Stimulated activated CD4-positive, alpha-beta T cell treated with anti-CD3 and anti-CD28 coated beads, Interleukin-1b, Interleukin-23, amount 100 ng/mL, for 1 hour (primary cell): ENCODE measurements around the gene PPP4R4.
A peak's percentile ranks its signal among the peaks of the same experiment; 100 is the strongest.

ENCODE experiments used
- DNase-seq, 2 donors: peaks; one replicate each; pipeline ENCODE4 v3.0.0-alpha.2; 2020; ENCODE audit warnings: low read depth in 2 of 2

The PPP4R4 gene, protein sequence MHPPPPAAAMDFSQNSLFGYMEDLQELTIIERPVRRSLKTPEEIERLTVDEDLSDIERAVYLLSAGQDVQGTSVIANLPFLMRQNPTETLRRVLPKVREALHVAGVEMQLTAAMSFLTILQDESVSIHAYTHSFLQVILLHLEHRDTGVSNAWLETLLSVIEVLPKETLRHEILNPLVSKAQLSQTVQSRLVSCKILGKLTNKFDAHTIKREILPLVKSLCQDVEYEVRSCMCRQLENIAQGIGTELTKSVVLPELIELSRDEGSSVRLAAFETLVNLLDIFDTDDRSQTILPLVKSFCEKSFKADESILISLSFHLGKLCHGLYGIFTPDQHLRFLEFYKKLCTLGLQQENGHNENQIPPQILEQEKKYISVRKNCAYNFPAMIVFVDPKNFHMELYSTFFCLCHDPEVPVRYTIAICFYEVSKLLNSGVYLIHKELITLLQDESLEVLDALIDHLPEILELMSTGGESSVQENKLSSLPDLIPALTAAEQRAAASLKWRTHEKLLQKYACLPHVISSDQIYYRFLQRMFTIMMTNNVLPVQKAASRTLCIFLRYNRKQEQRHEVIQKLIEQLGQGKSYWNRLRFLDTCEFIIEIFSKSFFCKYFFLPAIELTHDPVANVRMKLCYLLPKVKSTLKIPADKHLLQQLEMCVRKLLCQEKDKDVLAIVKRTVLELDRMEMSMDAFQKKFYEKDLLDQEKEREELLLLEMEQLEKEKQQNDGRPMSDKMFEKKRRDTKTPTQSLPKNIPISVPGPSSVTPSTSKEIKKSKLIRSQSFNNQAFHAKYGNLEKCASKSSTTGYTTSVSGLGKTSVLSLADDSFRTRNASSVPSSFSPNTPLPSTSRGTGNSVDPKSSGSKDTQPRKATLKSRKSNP

DNA sequence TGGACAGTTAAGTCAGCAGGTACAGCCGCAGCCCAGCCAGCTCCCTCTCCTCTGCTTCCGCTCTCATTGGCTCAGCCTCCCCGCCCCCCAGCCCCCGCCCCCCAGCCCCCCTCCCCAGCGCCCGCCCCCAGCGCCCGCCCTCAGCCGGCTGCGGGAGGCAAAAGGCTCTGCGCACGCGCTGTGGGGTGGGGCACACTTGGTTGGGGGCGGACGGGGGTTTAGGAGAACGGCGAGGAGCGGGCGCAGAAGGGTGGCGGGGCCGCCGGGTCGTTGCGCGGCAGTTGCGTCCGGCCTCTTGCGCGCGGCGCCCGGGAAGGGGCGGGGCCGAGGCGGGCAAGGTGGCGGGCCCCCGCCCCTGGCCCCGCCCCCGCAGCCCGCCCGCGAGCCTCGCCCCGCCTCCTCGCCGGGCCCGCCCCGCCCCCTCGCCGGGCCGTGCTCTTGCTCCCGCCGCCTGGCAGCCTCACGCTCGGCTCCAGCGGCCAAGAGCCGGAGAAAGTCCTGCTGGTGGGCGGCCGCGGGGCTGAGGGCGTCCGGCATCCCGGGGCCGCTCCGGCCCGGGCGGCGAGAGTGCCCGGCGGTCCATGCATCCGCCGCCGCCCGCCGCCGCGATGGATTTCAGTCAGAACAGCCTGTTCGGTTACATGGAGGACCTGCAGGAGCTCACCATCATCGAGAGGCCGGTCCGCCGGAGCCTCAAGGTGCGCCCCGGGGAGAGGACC lies at the start of gene PPP4R4:
PPP4R4 (plus strand) TSS at position 438 of the 719 bp plus-strand sequence; CDS start at position 582, 144 bp downstream.
- DNase-seq: peak; percentile 70 to 76

DNA sequence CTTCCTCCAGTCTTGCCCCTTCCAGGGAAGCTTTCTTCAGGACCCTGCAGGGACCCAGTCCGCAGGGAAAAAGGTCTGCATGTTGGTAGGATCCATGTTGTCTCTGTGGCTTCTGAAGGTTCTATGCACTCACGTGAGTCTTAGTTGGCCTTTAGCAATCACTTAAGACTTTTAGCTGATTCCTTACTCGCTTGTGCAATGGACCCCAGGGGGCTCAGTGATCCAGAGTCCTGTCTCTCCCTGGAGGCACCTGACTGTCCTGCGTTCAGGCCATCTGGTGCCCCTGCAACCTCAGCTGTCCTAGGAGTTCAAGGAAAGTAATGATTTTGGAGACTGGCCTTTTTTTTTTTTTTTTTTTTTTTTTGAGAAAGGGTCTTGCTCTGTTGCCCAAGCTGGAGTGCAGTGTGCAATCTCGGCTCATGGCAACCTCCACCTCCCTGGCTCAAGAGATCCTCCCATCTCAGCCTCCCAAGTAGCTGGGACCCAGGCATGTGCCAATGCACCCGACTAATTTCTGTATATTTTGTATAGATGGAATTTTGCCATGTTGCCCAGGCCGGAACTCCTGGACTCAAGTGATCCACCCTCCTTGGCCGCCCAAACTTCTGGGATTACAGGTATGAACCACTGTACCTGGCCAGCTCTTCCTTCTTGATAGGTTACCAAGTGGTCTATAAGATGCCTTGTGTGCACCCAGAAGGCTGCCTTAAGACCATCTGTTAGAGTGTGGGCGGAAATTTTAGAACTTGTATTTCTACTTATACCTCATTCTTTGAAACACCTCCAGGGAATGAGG lies 49.3 kb upstream of the PPP4R4 start:
- DNase-seq: no peak

DNA sequence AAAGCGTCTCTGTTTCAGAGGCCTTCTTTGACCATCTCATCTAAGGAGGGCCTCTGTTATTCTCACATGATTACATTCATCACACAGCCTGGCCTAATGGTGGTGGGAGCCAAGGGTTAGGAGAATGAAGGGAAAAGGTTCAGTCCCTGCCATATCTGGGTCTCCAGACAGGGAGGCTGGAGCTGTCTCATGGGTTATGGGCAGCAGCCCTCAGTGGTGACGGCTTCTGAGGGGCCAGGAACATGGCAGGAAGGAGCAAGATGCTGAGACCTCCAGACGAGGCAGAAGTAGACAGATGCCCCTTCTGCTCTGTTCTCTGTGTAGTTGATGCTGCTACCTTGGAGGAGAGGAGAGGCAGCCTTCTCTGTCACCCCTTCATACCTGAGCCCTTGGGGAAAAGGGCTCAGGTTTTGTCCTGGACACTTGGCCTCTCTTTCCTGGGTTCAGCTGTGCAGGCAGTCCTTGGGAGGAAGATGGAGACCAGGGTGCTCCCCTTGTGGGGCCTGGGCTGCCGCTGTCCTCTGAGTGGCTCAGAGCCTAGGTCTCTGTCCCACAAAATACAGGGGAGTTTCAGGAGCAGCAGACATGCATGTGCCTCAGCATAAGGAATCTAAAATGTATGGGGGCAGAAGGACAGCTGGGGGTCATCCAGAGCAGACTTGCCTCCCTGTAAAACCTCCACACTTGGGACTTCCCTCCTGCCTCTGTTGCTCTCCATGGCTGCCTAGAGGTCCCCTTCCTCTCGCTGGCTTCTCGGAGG lies 48.3 kb upstream of the PPP4R4 start:
- DNase-seq: no peak

- no peak for DNase-seq
Measured at GRCh38 chr14:94126419-94126677, 47.8 kb upstream of the PPP4R4 start.

- DNase-seq: no peak
Measured at GRCh38 chr14:94126800-94127199, 47.3 kb upstream of the PPP4R4 start.

- no peak for DNase-seq
Measured at GRCh38 chr14:94127330-94127729, 46.8 kb upstream of the PPP4R4 start.

DNA sequence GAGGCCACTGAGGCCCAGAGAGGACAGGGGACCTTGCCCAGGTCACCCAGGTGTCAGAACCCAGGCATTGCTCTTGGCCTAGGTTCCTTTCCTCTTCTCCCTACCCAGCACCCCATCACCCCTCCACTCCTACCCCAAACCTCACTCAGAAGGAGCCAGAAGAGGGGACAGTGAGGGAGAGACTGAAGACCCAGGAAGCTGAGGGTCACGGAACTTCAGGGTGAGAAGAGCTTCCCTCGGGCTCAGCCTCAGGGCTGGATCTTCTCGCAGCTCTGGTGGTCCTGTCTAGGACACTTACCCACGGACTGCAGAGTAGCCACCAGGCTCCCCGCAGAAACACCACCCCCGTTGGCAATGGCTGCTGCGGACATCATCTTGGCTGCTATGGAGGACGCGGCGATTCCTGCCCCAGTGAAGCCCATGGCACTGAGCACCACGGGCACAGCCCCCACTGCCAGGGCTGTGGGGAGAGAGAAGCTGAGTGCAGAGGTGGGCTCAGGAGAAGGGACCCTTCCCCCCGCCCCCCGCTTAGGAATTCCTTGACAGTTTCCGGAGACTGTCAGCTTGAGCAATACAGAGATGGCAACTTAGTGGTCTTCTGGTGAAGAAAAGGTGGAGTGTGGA lies 45.8 kb upstream of the PPP4R4 start:
- no peak for DNase-seq

DNA sequence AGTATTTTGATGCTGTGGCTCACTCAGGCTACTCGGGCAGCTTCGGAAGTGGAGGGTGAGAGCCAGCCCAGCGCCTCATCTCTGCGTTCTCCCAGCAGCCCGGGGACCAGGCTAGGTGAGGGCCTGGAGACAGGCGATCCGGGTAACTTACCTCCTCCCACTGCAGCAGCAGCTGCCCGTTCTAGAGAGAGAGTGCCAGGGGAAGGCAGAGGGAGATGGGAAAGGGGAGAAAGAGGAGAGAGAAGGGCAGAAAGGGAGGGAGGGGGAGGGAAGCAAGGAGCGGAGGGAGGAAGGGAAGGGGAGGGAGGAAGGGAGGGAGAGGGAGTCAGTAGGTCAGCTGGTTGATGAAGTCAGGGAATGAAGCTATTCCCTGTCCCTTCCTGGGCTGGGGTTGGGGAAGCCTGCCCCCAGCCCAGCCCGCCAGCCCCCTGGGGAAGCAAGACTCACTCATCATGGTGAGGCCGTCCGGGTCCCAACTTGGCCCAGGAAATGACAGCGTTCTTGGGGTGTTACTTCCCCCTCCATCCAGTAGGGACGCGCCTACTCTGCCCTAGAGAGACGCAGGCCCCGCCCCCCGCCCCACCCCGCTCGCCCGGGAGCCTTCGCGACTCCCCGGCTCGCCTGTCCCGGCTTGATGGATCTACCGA lies 44.9 kb upstream of the PPP4R4 start, which contains the start of gene IFI27L2:
IFI27L2 (minus strand) TSS at position 494 of the 647 bp plus-strand sequence; CDS start at position 454, 40 bp downstream.
- peak; percentile 12 to 31 for DNase-seq

- no peak for DNase-seq
Measured at GRCh38 chr14:94129758-94130414, 44.2 kb upstream of the PPP4R4 start.

GRCh38 chr14:94132285-94132887 lies 41.7 kb upstream of the PPP4R4 start:
- DNase-seq: peak; percentile 24 to 34

DNA sequence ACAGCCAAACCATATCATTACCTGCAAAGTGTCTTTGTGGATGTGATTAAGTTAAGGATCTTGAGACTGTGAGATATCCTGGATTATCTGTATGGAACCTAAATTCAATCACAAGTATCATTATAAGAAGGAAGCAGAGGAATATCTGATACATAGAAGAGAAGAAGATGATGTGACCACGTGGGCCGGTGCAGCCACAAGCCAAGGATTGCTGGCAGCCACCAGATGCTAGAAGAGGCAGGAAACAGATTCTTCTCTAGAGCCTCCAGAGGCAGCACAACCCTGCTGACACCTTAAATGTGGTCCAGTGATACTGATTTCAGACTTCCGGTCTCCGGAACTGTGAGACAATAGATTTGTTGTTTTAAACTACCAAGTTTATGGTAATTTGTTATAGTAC lies 38.6 kb upstream of the PPP4R4 start:
- no peak for DNase-seq

DNA sequence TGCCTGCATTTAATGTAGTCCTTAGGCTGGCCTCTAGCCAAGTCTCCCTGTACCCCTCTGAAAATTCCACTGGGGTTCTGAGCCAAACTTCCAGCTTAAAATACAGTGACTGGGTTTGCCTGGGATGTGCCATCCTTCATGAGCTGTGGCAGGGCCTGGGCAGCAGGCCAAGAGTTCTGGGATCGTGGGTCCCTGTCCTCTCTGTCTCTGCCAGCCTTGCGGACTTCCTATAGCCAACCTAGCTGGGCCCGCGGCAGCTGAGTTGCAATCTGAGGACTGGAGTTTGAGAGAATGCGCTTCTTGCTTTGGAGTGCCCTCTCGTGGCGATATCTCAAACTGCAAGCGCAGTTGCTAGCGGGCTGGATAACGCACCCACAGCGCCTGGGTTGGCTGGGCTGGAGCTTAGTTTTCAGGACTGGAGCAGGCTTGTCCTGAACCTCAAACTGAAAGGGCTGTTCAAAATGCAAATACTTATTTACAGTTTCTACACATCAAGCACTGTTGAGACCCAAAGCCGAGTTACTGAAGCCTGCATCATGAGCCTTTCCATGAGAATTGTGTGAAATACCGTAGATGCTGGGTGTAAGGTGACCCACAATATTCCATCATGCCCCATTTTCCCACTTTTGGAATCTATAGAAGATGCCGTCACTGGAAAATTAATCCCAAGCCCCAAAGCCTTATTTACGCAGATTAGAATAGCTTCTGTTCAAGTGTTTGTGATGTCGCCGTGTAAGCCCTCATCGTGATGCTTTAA lies 37.4 kb upstream of the PPP4R4 start:
- DNase-seq: peak; percentile 55 to 75

DNA sequence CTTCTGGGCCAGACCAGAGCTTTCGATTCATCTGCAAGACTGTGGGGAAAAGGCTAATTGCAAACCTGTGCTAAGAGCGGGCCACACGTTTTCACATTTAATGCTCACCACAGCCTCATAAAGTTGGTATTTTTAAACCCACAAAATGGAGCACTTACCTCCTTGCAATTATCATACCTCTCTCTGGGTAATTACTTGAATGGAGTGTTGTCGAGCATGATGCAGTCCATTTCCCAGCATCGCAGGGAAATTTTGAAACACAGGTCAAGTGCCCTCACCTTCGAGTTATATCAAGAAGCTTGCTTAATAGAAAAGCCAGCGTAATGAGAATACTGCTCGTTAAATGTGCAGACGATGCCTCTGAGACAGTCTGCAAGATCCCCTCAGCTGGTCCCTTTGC lies 35.9 kb upstream of the PPP4R4 start:
- DNase-seq: no peak

DNA sequence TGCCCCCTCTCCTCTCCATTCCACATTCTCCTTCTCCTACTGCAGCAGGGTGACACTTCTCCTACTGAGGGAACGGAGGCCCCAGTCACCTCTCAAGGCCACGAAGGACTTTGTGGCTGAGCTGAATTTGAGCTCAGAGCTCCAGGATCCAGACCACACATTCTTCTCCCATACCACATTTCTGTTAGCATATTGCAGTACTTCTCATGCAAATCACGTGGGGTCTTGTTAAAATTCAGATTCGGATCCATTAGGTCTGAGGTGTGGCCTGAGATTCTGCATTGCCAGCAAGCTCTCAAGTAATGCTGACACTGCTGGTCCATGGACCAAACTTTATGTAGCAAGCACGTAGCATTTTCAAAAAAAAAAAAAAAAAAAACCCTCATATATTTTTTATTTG lies 35.1 kb upstream of the PPP4R4 start:
- DNase-seq: no peak

GRCh38 chr14:94139421-94139820 lies 34.7 kb upstream of the PPP4R4 start:
- DNase-seq: no peak

DNA sequence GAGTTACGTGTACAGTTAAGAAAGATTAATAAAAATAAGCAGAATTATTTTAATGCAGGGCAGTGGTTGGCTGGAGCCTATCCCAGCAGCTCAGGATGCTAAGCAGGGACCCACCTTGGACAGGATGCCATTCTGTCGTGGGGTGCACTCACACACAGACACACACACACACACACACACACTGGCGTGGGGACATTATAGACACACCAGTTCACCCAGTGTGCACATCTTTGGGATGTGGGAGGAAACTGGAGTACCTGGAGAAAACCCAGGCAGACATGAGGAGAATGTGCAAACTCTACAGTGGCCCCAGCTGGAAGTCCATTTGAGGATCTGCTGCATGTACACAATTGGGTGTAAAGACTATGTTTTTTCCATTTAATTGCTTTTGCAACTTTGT lies 31.9 kb upstream of the PPP4R4 start:
- DNase-seq: no peak

DNA sequence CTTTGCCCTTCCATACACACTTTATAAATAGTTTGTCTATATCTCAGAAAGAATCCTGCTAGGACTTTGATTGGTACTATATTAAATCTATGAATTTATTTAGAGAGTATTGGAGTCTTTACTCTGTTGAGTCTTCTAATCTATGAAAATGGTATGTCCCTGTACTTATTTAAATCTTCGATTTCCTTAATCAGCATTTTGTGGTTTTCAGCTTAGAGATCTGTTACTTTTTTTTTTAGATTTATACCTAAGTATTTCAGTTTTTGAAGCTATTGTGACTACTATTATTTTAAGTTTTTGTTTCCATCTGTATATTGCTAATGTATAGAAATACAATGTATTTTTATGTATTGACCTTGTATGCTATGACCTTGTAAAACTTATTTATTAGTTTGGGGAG lies 31.3 kb upstream of the PPP4R4 start:
- no peak for DNase-seq

GRCh38 chr14:94143239-94143638 lies 30.9 kb upstream of the PPP4R4 start:
- DNase-seq: no peak
